Calu3 (cell line): Measurements from ENCODE around the gene FOXRED2. TPM values are rescaled to one million over a fixed set of nuclear protein-coding genes. Genes with fewer than 3 reads are reported as not detected.

Experiments
- BruUV-seq: library from RNA; stranded (reverse); fragments of 400-500 nt; replicated peaks from 2 replicates; lab custom pipeline; 2021; lab: Mats Ljungman, UMichigan
- CTCF ChIA-PET: fragments of 300-600 bp; sonication (Branson Sonifier 250); formaldehyde crosslinking; loops from one replicate; lab custom pipeline; 2022; ENCODE audit warnings: antibody characterized with exemption; lab: Charles Lee
- DNase-seq: peaks from one replicate; pipeline ENCODE4 v3.0.0; 2022
- H3K27ac Mint-ChIP-seq: one replicate; pipeline ENCODE4 v1.8.0; 2022; ENCODE audit warnings: mixed read lengths; ENCODE audit not compliant: unreplicated experiment
- H3K27me3 Mint-ChIP-seq: one replicate; pipeline ENCODE4 v1.8.0; 2022; ENCODE audit warnings: mixed read lengths; ENCODE audit not compliant: unreplicated experiment
- H3K36me3 Mint-ChIP-seq: one replicate; pipeline ENCODE4 v1.8.0; 2022; ENCODE audit warnings: mild to moderate bottlenecking, moderate library complexity, mixed read lengths; ENCODE audit not compliant: insufficient read depth, unreplicated experiment
- H3K4me1 Mint-ChIP-seq: one replicate; pipeline ENCODE4 v1.8.0; 2022; ENCODE audit warnings: mild to moderate bottlenecking, low read depth, mixed read lengths; ENCODE audit not compliant: unreplicated experiment
- H3K4me3 Mint-ChIP-seq: one replicate; pipeline ENCODE4 v1.8.0; 2022; ENCODE audit warnings: mild to moderate bottlenecking, low read depth, moderate library complexity, mixed read lengths; ENCODE audit not compliant: unreplicated experiment
- H3K9me3 Mint-ChIP-seq: one replicate; pipeline ENCODE4 v1.8.0; 2022; ENCODE audit warnings: low read depth, mixed read lengths; ENCODE audit not compliant: unreplicated experiment
- CTCF ChIP-seq: fragments of 200-600 bp; IDR thresholded peaks from one replicate; pipeline ENCODE4 v1.8.0; 2022; ENCODE audit warnings: antibody characterized with exemption; ENCODE audit not compliant: unreplicated experiment
- intact Hi-C: fragments of 100-400 bp; cut with micrococcal nuclease; formaldehyde crosslinking; loops from one replicate; pipeline ENCODE4 v1.10.0; 2022; ENCODE audit not compliant: unreplicated experiment
- total RNA-seq: library from RNA; stranded (reverse); gene quantifications from 2 replicates; pipeline ENCODE4 v1.2.3, GENCODE V29; 2022

Gene FOXRED2
- total RNA-seq, 1 experiment from 2014 or later: 27.9 TPM

- Mint-ChIP-seq H3K4me3 (no peak overlapping the region), H3K9me3 (no peaks in the 10 kb centered on the region), H3K27ac (no peak overlapping the region), H3K4me1 (peaks cover 30% of the 10 kb centered on the region), H3K36me3 (peaks cover 24% of the 10 kb centered on the region), H3K27me3 (no peaks in the 10 kb centered on the region)
- no peak for DNase-seq
- no peak for TF ChIP-seq CTCF
- intact Hi-C loops: no loop called here
- BruUV-seq: no TSS peak
- CTCF ChIA-PET: interaction anchor here (0.5 to 0.6 kb wide), 2 partner anchors 16 to 61 kb away, joined by 4 to 6 read pairs; no protein-coding TSS in a partner anchor
These were observed 49.0 kb downstream of the FOXRED2 start for GRCh38 chr22:36457688-36458450.

GRCh38 chr22:36456464-36456845 lies 50.4 kb downstream of the FOXRED2 start:
- H3K27me3 Mint-ChIP-seq: no peaks in the 10 kb centered on the region
- no peak for DNase-seq
- H3K36me3 Mint-ChIP-seq: peaks cover 23% of the 10 kb centered on the region
- peak overlapping the region; percentile 85 for H3K27ac Mint-ChIP-seq
- intact Hi-C loops: no loop called here
- no peaks in the 10 kb centered on the region for H3K9me3 Mint-ChIP-seq
- CTCF ChIA-PET: interaction anchor here (0.7 kb wide), 1 partner anchor 203 kb away, joined by 5 read pairs; the partner anchor contains the start of gene APOL1
- peaks cover 32% of the 10 kb centered on the region for H3K4me1 Mint-ChIP-seq
- no TSS peak for BruUV-seq
- H3K4me3 Mint-ChIP-seq: peak overlapping the region; percentile 58
- TF ChIP-seq CTCF: no peak

GRCh38 chr22:36455571-36456463 lies 51.0 kb downstream of the FOXRED2 start:
- TSS peak; percentile 91 for BruUV-seq
- Mint-ChIP-seq H3K27ac (peak overlapping the region; percentile 85), H3K9me3 (no peaks in the 10 kb centered on the region), H3K4me1 (peaks cover 26% of the 10 kb centered on the region), H3K4me3 (peak overlapping the region; percentile 58), H3K36me3 (peaks cover 23% of the 10 kb centered on the region), H3K27me3 (no peaks in the 10 kb centered on the region)
- intact Hi-C loops: no loop called here
- CTCF ChIA-PET: interaction anchor here (0.6 to 1.5 kb wide), 5 partner anchors 12 to 163 kb away, joined by 3 to 9 read pairs (median 4); no protein-coding TSS in a partner anchor
- no peak for TF ChIP-seq CTCF
- DNase-seq: no peak

- no peak for TF ChIP-seq CTCF
- no TSS peak for BruUV-seq
- Mint-ChIP-seq H3K27ac (peak overlapping the region; percentile 85), H3K9me3 (no peaks in the 10 kb centered on the region), H3K27me3 (no peaks in the 10 kb centered on the region), H3K4me1 (peaks cover 22% of the 10 kb centered on the region), H3K4me3 (peak overlapping the region; percentile 58), H3K36me3 (peaks cover 23% of the 10 kb centered on the region)
- CTCF ChIA-PET: interaction anchor here (0.6 to 1.5 kb wide), 5 partner anchors 12 to 162 kb away, joined by 3 to 9 read pairs (median 4); no protein-coding TSS in a partner anchor
- DNase-seq: peak; percentile 97
- intact Hi-C loops: loop anchor here (5.0 kb wide), 1 partner anchor 68 kb away; the partner anchor contains the start of gene MYH9
These were observed 51.8 kb downstream of the FOXRED2 start for GRCh38 chr22:36454916-36455570.
